ENCODE data around the gene SEC14L2.
A peak's percentile ranks its signal among the peaks of the same experiment; 100 is the strongest.
"Not testable (repeated sequence)": the region's sequence is repeated elsewhere in the genome, so short reads cannot be mapped to it uniquely, and the experiment has no call there.

SEC14L2 gene

DNA sequence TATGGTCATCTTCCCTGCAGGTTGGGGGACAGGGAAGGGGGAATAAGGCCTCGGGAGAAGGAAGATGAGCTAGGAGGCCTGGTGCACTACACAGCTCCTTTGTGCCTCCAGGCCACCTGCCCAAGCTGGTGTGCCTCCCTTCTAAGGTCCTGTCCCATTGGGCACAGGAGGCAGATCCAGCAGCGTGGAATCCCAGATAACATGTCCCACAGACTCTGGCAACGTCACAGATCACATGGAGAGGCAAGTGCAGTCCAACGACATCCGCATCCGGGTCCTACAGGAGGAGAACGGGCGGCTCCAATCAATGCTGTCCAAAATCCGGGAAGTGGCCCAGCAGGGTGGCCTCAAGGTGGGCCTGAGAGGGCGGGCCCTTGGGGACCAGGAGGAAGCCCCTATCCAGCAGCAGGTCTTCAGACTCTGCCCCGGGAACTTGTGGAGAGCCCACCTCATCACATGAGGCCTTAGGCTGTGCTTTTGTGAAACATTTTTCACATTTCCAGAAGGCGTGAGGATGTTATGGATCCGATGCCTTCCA, 21.4 kb upstream of the SEC14L2 start:
- DNase-seq, result no peak

DNA sequence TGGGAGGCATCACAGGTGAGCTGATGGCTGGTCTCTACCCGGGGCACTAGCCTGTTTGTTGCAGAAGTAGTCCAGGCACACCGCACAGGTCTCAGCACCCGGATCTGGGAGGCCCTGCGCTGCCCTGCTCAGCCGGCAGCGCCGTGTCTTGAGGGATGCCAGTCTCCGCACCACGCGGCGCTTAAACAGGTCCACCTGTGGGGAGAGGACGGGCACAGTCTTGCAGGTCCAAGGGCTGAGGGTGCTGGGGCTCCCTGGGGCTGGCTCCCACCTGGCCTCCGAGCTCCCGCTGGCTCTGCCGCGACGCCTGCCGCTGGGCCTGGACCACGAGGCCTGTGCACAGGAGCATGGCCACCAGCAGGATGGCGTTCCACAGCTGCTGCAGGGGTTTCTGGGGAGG, 16.8 kb upstream of the SEC14L2 start:
- DNase-seq, result no peak

DNA sequence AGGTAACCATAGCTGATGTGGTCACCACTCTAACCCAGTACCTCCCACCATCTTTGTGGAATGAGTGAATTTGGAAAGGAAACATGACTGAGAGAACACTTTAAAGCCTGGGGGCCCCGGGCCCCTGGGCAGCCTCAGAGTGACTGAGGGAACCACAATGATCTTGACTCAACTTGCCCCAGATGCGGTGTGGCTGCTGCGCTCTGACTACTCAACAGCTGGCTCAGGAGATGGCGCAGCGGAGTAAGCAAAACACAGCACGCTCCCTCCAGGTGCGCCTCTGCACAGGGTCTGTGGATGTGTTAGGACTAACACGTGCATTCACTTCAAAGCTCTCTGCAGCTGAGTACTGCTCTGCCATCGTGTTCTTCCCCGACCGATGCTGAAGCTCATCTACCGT, 15.6 kb upstream of the SEC14L2 start:
- no peak for DNase-seq

DNA sequence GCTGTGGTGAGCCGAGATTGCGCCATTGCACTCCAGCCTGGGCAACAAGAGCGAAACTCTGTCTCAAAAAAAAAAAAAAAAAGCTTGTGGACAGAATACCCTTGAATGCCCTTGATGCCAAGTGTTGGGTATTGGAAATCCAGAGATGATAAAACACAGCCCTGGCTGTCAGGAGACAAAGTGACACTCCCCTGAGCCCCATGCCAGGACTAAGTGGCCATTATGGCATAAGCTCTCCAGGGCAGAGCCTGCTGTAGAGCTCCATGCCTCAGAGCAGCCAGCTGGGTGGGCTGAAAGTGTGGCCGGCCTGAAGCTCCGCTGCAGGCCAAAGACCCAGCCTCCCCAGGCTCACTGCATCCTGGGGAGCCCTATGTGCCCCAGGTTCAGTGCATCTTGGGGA, 14.5 kb upstream of the SEC14L2 start:
- DNase-seq, result no peak

DNA sequence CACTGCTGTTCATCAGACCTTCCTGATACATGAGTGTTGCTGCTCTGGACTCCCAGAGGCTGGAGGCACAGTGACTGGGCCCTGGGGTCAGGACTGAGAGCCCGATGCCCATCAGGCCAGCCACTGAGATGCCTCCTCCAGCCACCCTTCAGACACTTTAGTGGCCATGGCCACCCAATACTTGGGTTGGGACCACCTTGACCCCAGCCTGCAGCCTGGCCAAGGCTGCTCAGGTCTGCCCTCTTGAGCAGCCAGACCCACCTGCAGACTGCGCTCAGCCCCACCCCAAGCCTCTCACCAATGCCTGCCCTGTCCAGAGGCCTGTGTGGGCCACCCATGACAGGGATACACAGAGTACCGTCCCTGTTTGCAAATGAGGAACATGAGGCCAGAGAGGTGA, 13.8 kb upstream of the SEC14L2 start:
- DNase-seq, result no peak

GRCh38 chr22:30385942-30386341, 10.9 kb upstream of the SEC14L2 start:
- no peak for DNase-seq

- DNase-seq, result no peak
Measured at GRCh38 chr22:30386608-30386959, 10.2 kb upstream of the SEC14L2 start.

DNA sequence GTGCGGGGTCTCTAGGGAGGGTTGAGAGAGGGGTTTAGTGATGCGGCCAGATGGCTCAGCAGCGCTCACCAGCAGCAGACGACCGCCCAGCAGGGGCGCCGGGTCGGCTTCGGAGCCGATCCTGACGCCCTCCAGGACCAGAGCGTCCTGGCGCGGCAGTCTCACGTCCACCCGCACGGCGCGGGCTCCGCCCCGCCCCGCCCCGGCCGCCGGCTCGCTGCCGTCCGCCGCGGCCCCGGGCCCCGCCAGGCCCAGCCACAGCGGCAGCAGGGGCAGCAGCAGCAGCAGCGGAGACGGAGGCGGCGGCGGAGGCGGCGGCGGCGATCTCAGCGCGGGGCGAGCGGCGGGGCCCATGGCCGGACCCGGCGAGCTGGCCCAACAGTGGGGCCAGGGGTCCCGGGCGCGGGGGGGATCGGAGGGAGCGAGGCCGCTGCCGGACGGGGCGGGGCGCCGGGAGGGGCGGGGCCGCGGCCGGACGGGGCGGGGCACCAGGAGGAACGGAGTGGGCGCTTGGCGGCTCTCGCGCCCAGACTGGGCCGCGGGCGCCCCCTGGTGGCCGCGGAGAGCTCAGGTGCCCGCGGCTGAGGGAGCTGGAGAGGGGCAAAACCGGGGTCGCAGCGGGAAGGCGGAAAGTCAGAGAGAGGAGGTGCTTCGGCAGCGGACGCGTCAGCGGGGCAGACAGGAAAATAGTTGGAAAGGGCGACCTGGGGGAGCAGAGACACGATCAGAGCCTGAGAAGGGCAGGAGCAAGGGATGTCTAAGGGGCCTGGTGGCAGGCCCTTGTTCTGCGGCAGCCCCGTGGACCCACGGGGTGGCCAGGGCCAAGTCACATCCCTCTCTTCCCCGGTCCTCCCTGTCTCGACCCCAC, 9.6 kb upstream of the SEC14L2 start, which contains the start of gene RNF215:
RNF215 (minus strand) TSS at position 452 of the 868 bp plus-strand sequence; CDS start at position 354, 98 bp downstream.
- peak; percentile 82 for DNase-seq

- peak; percentile 64 for DNase-seq
Measured at GRCh38 chr22:30390974-30391691, 5.7 kb upstream of the SEC14L2 start.

DNA sequence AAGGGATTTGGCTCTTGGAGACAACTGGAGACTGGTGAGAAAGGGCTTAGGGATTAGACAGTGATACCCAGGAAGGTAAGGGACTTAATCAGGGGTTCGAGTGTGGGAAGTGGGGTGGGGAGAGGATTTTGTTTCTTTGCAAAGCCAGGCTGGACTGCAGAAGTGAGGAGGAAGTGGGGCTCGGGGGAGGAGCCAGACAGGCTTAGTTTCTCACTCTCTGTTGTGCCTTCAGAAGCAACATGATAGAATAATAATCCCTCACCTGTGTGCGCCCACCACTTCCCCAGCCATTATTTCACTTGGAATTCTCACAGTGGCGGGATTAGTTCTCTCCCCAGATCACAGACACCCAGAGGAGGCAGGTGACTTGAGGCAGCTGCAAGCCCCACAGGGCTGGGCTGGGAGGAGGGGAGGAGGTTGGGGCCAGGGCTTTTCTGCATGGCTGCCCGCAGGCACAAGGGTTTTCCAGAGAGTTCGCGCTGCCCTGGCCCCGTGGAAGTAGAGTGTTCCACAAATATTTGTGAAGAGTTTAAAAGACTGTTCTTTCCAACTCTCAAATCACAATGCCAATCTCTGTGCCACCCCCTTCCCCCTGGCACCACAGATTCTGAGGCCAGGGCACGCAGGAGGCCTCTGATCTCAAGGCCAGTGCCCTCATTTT, 4.0 kb upstream of the SEC14L2 start:
- DNase-seq, result no peak

DNA sequence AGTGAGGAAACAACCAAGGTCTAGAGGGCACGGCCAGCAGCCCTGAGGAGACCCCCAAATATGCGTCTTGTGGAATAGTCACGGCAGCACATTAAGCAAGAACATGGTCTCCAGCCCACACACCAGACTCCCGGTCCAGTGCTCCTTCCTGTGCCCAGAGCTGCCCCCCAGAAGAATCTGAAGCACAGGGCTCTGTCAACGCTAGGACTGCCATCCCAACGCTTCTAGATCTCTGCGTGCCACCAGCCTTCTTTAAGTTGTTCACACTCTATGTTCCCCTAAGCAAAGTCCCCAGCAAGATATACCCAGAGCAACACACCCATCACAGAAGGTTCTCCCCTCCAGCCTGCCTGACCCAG, 3.5 kb upstream of the SEC14L2 start:
- DNase-seq, result no peak

- DNase-seq, result no peak
Measured at GRCh38 chr22:30393885-30394284, 2.9 kb upstream of the SEC14L2 start.

- no peak for DNase-seq
Measured at GRCh38 chr22:30397656-30398635, 1.1 kb downstream of the SEC14L2 start.

DNA sequence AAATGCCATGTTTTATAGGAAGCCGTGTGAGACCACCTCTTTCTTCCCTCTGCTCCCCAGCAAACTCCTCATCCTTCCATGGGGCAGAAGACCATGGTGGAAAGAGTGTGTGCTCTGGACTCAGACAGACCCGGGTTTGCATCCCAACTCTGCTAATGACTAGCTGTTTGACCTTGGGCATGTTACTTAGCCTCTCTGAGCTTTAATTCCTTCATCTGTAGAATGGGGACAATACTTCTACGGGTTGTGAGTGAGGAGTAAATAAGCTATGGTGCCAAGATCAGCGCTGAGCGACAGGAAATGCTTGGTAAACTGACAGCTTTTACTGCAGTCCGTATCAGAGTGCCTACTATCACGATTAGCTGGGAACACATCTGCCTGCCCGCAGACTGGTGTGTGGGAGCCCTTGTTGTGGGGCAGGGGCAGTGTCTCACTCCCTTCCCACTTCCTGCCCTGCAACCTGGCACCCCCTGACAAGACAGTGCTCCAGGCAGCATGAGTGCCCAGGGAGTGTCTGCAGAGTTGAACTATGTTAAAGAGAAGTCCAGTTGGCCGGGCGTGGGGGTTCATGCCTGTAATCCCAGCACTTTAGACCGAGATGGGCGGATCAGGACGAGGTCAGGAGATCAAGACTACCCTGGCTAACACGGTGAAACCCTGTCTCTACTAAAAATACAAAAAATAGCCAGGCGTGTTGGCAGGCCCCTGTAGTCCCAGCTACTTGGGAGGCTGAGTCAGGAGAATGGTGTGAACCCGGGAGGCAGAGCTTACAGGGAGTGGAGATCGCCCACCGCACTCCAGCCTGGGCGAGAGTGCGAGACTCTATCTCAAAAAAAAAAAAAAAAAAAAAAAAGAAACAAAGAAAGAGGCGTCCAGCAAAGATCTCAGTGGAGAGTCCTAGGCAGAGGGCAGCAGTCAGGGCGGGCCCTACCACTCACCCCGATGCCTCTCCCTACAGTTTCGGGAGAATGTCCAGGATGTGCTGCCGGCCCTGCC, 2.2 kb downstream of the SEC14L2 start:
- DNase-seq, result no peak

GRCh38 chr22:30399718-30400117, 2.9 kb downstream of the SEC14L2 start:
- DNase-seq, result no peak

- DNase-seq, result no peak
Measured at GRCh38 chr22:30400159-30400558, 3.3 kb downstream of the SEC14L2 start.

DNA sequence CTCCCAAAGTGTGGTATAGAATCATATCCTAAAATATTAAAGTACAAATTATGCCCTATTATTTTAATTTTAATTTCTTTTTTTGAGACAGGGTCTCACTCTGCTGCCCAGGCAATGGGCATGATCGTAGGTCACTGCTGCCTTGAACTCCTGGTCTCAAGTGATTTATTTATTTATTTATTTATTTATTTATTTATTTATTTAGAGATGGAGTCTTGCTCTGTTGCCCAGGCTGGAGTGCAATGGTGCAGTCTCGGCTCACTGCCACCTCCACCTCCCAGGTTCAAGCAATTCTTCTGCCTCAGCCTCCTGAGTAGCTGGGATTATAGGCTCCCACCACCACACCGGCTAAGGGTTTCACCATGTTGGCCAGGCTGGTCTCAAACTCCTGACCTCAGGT, 4.2 kb downstream of the SEC14L2 start:
- DNase-seq, result not testable (repeated sequence)

DNA sequence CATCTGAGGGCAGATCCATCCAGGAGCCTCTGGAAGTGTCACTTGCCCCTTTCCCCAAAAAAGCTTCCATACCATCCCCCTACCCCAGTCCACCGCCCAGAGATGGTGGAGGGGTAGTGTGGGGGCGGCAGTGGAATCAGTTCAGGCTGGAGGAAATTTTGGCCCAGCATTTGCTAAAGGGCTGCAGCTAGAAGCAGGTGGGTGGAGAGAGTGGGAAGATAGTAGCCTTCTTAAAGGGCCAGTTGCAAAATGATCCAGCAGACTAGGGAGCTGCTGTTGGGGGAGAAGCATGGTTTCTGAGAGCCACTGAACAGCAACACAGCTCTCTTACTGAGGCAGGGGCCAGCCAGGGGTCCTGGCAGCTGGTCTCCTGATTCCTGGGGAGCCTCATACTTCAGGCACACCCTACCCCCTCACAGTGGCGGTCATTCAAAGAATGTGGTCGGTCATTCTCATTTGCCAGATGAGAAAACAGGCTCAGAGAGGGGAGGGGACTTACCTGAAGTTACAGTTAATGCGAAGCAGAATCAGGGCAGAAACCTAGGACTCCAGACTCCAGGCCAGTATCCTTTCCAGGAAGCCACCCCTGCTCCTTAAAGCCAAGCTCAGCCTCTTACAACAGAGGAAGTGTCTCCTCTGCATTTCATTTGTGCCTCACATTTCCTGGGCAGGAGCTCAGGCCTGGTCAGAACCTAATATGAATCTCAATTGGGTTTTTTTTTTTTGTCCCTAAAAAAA, 5.4 kb downstream of the SEC14L2 start:
- no peak for DNase-seq

DNA sequence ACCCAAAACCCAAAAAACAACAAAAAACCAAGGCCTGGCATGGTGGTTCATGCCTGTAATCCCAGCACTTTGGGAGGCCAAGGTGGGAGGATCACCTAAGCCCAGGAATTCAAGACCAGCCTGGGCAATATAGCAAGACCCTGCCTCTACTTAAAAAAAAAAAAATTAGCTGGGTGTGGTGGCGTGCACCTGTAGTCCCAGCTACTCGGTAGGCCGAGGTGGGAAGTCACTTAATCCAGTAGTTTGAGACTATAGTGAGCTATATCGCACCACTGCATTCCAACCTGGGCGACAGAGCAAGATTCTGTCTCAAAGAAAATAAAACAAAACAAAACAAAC, 5.9 kb downstream of the SEC14L2 start:
- not testable (repeated sequence) for DNase-seq

DNA sequence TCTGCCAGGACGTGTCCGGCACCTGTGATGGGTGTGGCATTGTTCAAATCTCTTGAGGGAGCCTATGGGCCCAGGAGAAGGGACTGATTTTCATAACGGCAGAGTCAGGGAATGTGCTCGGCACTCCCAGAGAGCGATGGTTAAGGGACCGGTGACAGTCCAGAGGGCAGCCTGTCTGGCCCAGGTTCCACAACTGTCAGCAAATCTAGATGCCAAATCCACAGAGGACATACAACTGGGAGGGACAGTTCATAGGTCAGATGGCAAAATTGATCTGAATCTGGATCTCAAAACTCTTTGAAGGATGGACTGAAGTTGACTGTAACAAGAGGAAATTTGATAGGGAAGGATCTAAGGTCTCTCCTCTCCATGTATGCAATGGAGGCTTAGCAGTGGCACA, 7.5 kb downstream of the SEC14L2 start:
- no peak for DNase-seq
